Esophagus (tissue), 2 donors: Measurements from ENCODE around the gene GDAP1L1. TPM values are rescaled to one million over a fixed set of nuclear protein-coding genes. Genes with fewer than 3 reads are reported as not detected.
A peak's percentile ranks its signal among the peaks of the same experiment; 100 is the strongest.

Source experiments
- H3K27ac ChIP-seq, 2 donors: one replicate each; pipeline ENCODE4 v1.5.1; 2013; ENCODE audit warnings: low read depth in 2 of 2, mild to moderate bottlenecking in 2 of 2, inconsistent platforms in 1 of 2, low read length in 1 of 2, moderate library complexity in 1 of 2
- H3K27me3 ChIP-seq, 2 donors: one replicate each; pipeline ENCODE4 v1.6.1; 2013; ENCODE audit warnings: low read length in 2 of 2, control low read depth in 1 of 2, mild to moderate bottlenecking in 1 of 2; ENCODE audit not compliant: insufficient read depth in 2 of 2, control insufficient read depth in 1 of 2
- H3K36me3 ChIP-seq, 2 donors: one replicate each; pipeline ENCODE4 v1.6.1; 2013; ENCODE audit warnings: low read length in 1 of 2; ENCODE audit not compliant: control insufficient read depth in 2 of 2, insufficient read depth in 2 of 2
- H3K4me1 ChIP-seq, 2 donors: one replicate each; pipeline ENCODE4 v1.6.1; 2013; ENCODE audit warnings: low read length in 1 of 2; ENCODE audit not compliant: control insufficient read depth in 2 of 2, insufficient read depth in 2 of 2
- H3K4me3 ChIP-seq, 2 donors: one replicate each; pipeline ENCODE4 v1.5.1; 2013; ENCODE audit warnings: low read length in 2 of 2, mild to moderate bottlenecking in 2 of 2, low read depth in 1 of 2, moderate library complexity in 1 of 2
- H3K9me3 ChIP-seq, 2 donors: one replicate each; pipeline ENCODE4 v1.6.1; 2013; ENCODE audit warnings: mild to moderate bottlenecking in 2 of 2, low read depth in 1 of 2, low read length in 1 of 2, moderate library complexity in 1 of 2; ENCODE audit not compliant: control insufficient read depth in 2 of 2, insufficient read depth in 1 of 2
- WGBS, 2 donors: extraction: QIAGEN DNeasy Blood & Tissue Kit; methylation state at CpG; one replicate each; pipeline ENCODE4 v1.1.7; 2013; 5-methylcytosine and 5-hydroxymethylcytosine counted together
- polyA plus RNA-seq, 2 donors: library from polyadenylated mRNA; stranded (reverse); fragments of 200-250 nt; gene quantifications; one replicate each; pipeline ENCODE4 v1.2.3, GENCODE V29; 2013
- donor health status: healthy with polysubstance abuse.
- donor health status: Bipolar disorder and iron deficiency.

GDAP1L1 gene
- polyA plus RNA-seq, 2 donors = not detected

DNA sequence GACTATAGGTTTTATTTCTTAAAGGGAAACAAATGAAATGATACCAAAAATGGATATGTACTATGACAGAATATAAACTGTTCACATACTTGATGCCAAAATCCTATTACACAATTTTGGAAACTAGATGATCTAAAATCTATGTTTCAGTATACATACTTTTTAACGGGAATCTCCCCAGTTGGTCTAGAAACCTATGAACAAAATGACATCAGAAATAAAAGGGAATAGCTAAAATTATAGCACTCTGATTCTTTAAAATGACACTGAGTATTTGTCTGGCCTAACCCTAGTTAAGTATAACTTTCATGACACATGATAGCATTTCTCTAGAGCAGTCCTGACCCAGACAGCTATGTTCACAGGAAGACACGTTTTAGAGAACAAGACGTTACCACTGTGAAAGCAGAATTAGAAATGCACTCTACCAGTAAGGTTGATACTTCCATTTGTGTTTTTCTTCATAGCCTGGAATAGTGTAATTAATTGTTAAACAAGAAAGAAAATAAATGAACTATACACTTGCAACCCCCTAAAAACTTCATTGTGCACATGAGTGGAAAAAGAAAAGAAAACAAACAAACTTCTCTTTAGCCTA is 39.9 kb upstream of the GDAP1L1 start:
- Histone ChIP-seq H3K27me3 (no peaks in the 10 kb centered on the region), H3K36me3 (peaks cover 2 to 3% of the 10 kb centered on the region in 2 donors), H3K27ac (no peak overlapping the region), H3K4me3 (no peak overlapping the region), H3K9me3 (no peaks in the 10 kb centered on the region), H3K4me1 (peaks cover 0 to 2% of the 10 kb centered on the region in 2 donors)
- 21 to 38% methylated on average over 3 of the region's 3 CpGs for WGBS, 2 donors

DNA sequence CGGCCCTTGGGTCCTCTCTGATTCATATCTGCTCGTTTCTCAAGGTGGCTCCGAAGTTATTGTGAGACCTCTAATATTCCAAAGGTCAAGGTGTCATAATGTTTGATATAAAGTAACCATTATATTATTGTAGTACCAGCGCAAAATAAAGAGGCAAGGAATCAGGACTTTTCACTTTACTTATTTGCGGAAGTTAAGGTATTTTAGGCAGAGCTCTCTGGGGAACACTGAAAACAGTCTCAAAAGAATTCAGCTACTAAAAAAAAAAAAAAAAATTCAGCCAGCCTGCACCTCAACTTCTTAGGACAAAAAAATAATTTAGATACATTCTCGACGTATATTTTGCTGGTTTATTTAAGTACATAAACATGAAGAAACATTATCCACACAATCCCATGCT is 38.9 kb upstream of the GDAP1L1 start:
- Histone ChIP-seq H3K9me3 (no peaks in the 10 kb centered on the region), H3K4me3 (peak overlapping the region in 1 of 2 donors; percentile 90), H3K36me3 (peaks cover 2 to 3% of the 10 kb centered on the region in 2 donors), H3K4me1 (peaks cover 0 to 2% of the 10 kb centered on the region in 2 donors), H3K27ac (peak overlapping the region in 1 of 2 donors; percentile 50), H3K27me3 (no peaks in the 10 kb centered on the region)
- 36 to 39% methylated on average over 7 of the region's 7 CpGs for WGBS, 2 donors

DNA sequence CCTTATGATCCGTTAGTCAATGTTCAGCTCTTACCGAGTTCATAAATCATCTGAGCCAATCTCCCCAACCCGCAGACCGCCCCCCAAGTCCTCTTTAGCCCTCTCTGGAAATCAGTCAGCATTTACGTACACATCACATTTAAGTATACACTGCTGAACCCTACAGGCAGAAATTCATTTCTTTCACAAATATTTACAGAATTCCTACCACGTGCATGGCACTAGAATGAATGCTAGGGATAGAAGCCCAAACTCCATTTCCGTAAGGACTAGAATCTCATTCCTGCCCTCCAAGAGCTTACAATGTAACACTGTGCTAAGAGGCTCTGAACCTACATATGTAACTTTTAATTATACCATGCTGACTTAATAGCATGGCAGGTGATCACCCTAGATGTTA is 38.3 kb upstream of the GDAP1L1 start:
- peak overlapping the region in 1 of 2 donors; percentile 90 for H3K4me3 ChIP-seq
- H3K27me3 ChIP-seq = no peaks in the 10 kb centered on the region
- H3K9me3 ChIP-seq = no peaks in the 10 kb centered on the region
- H3K4me1 ChIP-seq = peaks cover 0 to 2% of the 10 kb centered on the region in 2 donors
- peak overlapping the region; percentile 21 to 45 for H3K27ac ChIP-seq
- WGBS, 2 donors = 22% methylated on average over 7 of the region's 7 CpGs
- H3K36me3 ChIP-seq = peaks cover 2 to 3% of the 10 kb centered on the region in 2 donors

DNA sequence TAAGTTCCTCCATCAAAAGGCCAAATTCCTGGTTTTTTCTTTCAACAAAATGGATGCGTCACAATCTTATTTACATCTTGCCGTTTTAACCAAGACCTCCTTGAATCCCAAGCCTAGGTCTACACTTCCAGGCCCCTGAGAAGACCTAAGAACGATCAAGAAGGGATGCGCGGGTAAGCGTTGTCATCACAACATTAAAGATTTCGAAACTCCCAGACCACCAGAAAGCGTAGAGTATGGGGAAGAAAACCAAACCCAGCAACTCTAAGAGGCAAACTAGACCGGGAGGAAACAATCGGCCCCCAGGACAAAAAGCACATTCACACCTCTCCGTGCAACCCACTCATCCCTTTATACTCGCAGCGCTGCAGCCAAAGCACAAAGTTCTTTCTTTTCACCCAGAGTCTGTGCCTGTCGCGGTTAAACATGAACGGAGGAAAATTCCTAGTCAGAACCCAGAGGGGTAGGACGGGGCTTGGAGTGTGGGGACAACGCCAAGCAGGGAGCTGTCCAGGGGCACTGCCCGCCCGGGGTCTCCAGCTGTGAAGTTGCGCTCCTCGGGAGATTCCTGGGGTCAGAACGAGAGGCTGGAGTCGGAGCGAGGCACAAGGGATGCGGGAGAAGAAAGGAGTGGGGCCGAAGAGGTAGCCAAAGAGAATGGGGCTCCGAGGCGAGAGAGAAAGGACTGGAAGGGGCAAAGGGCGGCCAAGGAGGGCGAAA is 37.3 kb upstream of the GDAP1L1 start:
- H3K9me3 ChIP-seq = no peaks in the 10 kb centered on the region
- peaks cover under 1 to 2% of the 10 kb centered on the region in 2 donors for H3K36me3 ChIP-seq
- peak overlapping the region; percentile 70 to 90 for H3K4me3 ChIP-seq
- H3K27ac ChIP-seq = peak overlapping the region; percentile 97 to 100
- WGBS, 2 donors = 1% methylated on average over 31 of the region's 31 CpGs
- H3K4me1 ChIP-seq = no peaks in the 10 kb centered on the region
- H3K27me3 ChIP-seq = no peaks in the 10 kb centered on the region

DNA sequence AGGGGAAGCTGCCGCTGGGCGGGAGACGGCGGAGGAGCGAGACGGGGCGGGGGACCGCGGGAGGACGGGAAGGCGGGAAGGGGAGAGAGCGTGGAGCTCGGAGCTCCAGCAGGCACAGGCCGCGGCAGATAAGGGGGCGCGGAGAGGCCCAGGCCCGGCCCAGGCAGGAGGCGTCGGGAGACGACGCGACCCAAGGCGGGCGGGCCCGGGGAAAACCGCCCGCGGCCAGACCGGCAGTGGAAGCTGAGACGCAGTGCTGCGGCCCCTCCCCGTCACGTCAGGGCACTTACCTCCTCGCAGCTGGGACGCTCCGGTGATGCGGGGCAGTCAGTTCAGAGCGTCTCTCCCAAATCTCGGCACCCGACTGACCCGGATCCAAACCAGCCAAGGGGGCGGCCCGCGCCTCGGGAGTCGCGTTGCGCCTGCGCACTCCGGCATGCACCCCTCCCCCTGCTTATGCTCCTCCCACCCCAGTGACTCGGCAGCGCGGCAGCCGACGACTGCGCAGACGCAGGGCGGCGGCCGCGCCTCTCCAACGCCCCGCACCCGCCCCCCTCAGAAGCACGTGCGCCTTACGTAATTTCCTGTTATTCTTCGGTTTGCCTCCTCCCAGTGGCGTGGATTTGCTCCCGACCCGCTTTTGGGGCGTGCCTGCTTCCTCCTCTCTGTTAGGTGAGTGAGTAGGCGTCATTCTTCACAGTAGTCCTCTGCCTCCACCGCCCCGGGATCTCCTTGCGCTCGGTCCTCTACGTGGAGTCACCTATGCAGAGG is 36.5 kb upstream of the GDAP1L1 start, which contains the start of gene OSER1:
Gene OSER1, minus strand, starts transcription at position 366 of the 771 bp plus-strand sequence. CDS start 3,814 bp downstream, outside the sequence.
- H3K27ac ChIP-seq = peak within 1 kb of the TSS; percentile 97 to 100
- H3K9me3 ChIP-seq = no peaks in the 10 kb centered on the region
- 0 to 1% methylated on average over 65 to 79 of the region's 79 CpGs for WGBS, 2 donors
- H3K27me3 ChIP-seq = no peaks in the 10 kb centered on the region
- H3K4me3 ChIP-seq = peak within 1 kb of the TSS; percentile 70 to 90
- H3K36me3 ChIP-seq = peaks cover 0 to 2% of the 10 kb centered on the region in 2 donors
- no peaks in the 10 kb centered on the region for H3K4me1 ChIP-seq

DNA sequence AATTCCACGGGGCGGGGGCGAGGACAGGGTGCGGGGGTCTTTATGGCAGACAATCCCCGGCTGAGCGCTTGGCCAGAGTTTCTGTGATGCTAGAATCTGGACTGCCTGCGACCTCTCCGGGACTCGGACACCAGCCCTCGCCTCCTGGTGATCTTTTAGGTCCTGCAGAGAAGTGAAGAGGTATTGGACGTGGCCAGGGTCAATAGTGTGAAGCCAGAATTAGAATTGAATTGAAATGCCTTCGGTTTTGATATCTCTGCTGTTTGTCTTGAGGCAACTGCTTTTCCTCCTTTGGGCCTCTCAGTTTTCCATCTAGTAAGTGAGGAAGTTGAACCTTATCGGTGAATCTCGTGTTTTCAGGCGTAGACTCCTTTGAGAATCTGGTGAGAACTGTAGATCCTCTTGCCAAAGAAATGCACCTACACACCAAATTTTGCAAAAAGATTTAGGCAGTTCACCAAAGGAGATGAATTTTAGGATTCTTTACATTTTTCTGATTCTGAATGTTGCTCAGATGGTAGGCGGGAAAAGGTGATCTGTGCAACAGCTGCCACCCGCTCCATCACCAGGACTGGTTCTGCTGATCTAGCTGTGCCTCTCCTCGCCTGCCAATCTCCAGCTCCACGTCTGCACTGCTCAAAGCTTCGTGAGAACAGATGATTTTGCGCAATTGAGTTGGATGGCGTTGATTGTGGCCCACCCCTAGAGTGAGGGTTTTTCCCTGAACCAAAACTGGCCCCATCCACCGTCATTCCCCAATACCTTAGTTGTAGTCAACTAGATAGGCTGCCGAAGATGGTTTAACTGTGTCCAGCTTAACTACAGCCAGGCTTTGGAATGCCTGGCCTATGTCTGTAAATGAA is 35.7 kb upstream of the GDAP1L1 start:
- H3K9me3 ChIP-seq = no peaks in the 10 kb centered on the region
- no peaks in the 10 kb centered on the region for H3K27me3 ChIP-seq
- no peaks in the 10 kb centered on the region for H3K4me1 ChIP-seq
- 8 to 9% methylated on average over 24 of the region's 24 CpGs for WGBS, 2 donors
- peak overlapping the region; percentile 60 to 87 for H3K4me3 ChIP-seq
- no peaks in the 10 kb centered on the region for H3K36me3 ChIP-seq
- peak overlapping the region; percentile 94 to 99 for H3K27ac ChIP-seq

DNA sequence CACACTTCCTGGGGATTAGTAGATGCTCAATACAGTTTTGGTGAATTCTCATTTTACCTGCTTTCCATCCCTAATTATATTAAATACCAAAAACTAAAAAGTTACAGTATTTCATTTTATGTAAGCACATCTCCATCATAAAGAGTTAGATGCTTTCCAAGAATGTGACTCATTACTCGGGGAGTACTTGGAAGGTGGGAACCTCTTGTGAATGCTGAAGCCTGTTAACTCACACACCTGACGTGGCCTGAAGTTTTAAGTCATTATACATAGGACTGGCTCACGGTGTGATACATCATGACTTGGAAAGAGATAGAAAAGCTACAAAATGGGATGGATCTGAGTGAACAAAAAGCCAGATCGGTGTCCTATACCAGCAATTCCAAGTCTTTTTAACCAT is 34.3 kb upstream of the GDAP1L1 start:
- Histone ChIP-seq H3K4me1 (no peaks in the 10 kb centered on the region), H3K9me3 (no peaks in the 10 kb centered on the region), H3K27me3 (no peaks in the 10 kb centered on the region), H3K36me3 (no peaks in the 10 kb centered on the region), H3K27ac (no peak overlapping the region), H3K4me3 (no peak overlapping the region)
- 59 to 60% methylated on average over 4 of the region's 4 CpGs for WGBS, 2 donors

DNA sequence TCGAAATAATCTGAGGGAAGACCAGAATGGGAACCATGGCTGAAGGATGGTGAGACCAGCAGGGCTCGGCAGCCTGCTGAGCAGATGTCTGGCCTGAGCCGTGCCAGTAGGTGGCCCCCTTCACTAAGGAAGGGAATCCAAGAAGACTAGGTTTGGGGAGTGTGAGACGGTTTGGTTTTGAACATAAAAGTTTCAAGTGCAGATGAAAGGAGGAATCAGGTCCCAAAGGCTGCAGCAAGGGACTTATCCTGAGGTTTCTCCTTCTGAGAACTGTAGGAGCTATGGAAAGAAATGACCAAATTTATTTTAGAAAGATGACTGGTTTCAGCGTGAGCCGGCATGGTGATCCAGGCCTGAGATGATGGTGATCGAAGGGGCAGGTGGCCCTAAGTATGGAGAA is 32.0 kb upstream of the GDAP1L1 start:
- no peaks in the 10 kb centered on the region for H3K27me3 ChIP-seq
- peaks cover 0 to 3% of the 10 kb centered on the region in 2 donors for H3K4me1 ChIP-seq
- H3K4me3 ChIP-seq = no peak overlapping the region
- no peaks in the 10 kb centered on the region for H3K9me3 ChIP-seq
- 50% methylated on average over 7 of the region's 7 CpGs for WGBS, 2 donors
- H3K36me3 ChIP-seq = no peaks in the 10 kb centered on the region
- no peak overlapping the region for H3K27ac ChIP-seq
